ENCODE data around the gene LRRC8D.
"Not testable (repeated sequence)": the region's sequence is repeated elsewhere in the genome, so short reads cannot be mapped to it uniquely, and the experiment has no call there.

LRRC8D gene

DNA sequence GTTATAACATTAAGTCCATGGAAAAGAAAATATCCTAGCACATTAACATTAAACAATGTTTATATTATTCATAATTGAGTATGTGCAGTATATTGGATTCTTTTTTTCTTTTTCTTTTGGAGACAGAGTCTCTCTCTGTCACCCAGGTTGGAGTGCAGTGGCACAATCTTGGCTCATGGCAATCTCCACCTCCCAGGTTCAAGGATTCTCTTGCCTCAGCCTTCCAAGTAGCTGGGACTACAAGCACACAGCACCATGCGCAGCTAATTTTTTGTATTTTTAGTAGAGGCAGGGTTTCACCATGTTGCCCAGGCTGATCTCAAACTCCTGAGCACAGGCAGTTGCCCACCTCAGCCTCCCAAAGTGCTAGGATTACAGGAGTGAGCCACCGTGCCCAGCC, 162.0 kb downstream of the LRRC8D start:
- DNase-seq (ENCODE audit: low read depth in 2 of 3, low spot score in 2 of 3) = not testable (repeated sequence)

DNA sequence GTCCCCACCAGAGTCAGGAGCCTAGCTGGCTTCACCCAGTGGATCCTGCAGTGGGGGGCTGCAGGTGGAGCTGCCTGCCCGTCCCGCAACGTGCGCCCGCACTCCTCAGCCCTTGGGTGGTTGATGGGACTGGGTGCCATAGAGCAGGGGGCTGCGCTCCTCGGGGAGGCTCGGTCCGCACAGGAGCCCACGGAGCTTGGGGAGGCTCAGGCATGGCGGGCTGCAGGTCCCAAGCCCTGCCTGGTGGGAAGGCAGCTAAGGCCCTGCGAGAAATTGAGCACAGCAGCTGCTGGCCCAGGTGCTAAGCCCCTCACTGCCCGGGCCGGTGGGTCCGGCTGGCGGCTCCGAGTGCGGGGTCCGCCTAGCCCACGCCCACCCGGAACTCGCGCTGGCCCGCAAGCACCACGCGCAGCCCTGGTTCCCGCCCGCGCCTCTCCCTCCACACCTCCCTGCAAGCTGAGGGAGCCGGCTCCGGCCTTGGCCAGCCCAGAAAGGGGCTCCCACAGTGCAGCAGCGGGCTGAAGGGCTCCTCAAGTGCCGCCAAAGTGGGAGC, 163.8 kb downstream of the LRRC8D start:
- not testable (repeated sequence) for DNase-seq (ENCODE audit: low read depth in 2 of 3, low spot score in 2 of 3)

DNA sequence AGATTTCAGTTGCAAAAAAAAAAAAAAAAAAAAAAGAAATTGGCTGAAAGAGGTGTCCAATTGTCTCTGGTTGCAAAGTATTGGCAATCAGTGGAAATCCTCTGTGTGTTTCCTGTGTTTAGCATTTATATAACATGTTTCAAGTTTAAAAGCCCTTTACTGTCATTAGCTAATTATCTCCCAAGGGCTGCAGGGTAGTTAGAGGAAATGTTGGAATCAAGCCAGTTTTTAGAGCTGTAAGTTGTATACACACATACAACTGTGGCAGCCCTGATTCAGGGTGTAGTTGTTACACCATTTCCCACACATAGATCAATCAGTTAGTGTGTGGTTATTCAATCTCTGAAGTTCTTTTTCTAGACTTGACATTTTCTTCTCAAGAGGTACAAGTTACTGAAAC, 165.2 kb downstream of the LRRC8D start:
- DNase-seq (ENCODE audit: low read depth in 2 of 3, low spot score in 2 of 3) = no peak
